ENCODE measurements around the gene LAMB3.

Gene LAMB3

GRCh38 chr1:209612646-209613399 lies 39.4 kb downstream of the LAMB3 start:
- no peak for TF ChIP-seq GATA3 (IDR thresholded peaks at IDR 0.05; ENCODE audit: low read depth, low read length)
- no peak for TF ChIP-seq GATA2 (IDR thresholded peaks at IDR 0.05; ENCODE audit: low read depth, low read length)

- no peak for TF ChIP-seq GATA3 (IDR thresholded peaks at IDR 0.05; ENCODE audit: low read depth, low read length)
- no peak for TF ChIP-seq GATA2 (IDR thresholded peaks at IDR 0.05; ENCODE audit: low read depth, low read length)
Observed at GRCh38 chr1:209611771-209612570, 40.3 kb downstream of the LAMB3 start.

- TF ChIP-seq GATA3 (IDR thresholded peaks at IDR 0.05; ENCODE audit: low read depth, low read length) (no peak), GATA2 (IDR thresholded peaks at IDR 0.05; ENCODE audit: low read depth, low read length) (no peak)
Observed at GRCh38 chr1:209610631-209610905, 41.7 kb downstream of the LAMB3 start.

GRCh38 chr1:209609791-209610630 lies 42.2 kb downstream of the LAMB3 start:
- TF ChIP-seq GATA2 (IDR thresholded peaks at IDR 0.05; ENCODE audit: low read depth, low read length) (no peak), GATA3 (IDR thresholded peaks at IDR 0.05; ENCODE audit: low read depth, low read length) (no peak)

- TF ChIP-seq GATA2 (IDR thresholded peaks at IDR 0.05; ENCODE audit: low read depth, low read length) (no peak), GATA3 (IDR thresholded peaks at IDR 0.05; ENCODE audit: low read depth, low read length) (no peak)
Observed at GRCh38 chr1:209609041-209609790, 43.0 kb downstream of the LAMB3 start.

GRCh38 chr1:209607795-209608178 lies 44.4 kb downstream of the LAMB3 start:
- no peak for TF ChIP-seq GATA3 (IDR thresholded peaks at IDR 0.05; ENCODE audit: low read depth, low read length)
- no peak for TF ChIP-seq GATA2 (IDR thresholded peaks at IDR 0.05; ENCODE audit: low read depth, low read length)

GRCh38 chr1:209607102-209607794 lies 45.0 kb downstream of the LAMB3 start:
- TF ChIP-seq GATA2 (IDR thresholded peaks at IDR 0.05; ENCODE audit: low read depth, low read length): no peak
- no peak for TF ChIP-seq GATA3 (IDR thresholded peaks at IDR 0.05; ENCODE audit: low read depth, low read length)

DNA sequence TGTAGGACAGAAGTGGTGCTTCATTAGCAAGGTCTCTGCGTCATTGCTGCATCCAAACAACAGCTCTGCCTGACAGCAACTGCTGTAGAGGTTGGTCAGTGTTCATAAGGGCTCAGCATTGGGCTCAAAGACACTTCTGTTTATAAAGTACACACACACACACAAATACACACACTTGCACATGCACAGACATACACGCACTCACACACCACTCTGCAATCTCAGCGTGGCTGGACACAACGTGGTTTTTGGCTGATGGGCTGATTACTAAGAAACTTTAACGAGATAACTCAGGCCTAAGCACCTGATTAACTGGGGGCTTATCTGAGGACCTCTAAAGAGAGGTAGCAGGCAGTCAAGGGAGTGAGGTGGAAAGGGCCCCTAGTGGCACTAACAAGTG lies 48.3 kb downstream of the LAMB3 start:
- no peak for TF ChIP-seq GATA2 (IDR thresholded peaks at IDR 0.05; ENCODE audit: low read depth, low read length)
- TF ChIP-seq GATA3 (IDR thresholded peaks at IDR 0.05; ENCODE audit: low read depth, low read length): no peak

- TF ChIP-seq GATA2 (IDR thresholded peaks at IDR 0.05; ENCODE audit: low read depth, low read length): no peak
- no peak for TF ChIP-seq GATA3 (IDR thresholded peaks at IDR 0.05; ENCODE audit: low read depth, low read length)
Observed at GRCh38 chr1:209601809-209602657, 50.2 kb downstream of the LAMB3 start.

- TF ChIP-seq GATA2 (IDR thresholded peaks at IDR 0.05; ENCODE audit: low read depth, low read length): no peak
- TF ChIP-seq GATA3 (IDR thresholded peaks at IDR 0.05; ENCODE audit: low read depth, low read length): no peak
Observed at GRCh38 chr1:209600541-209600940, 51.7 kb downstream of the LAMB3 start.

DNA sequence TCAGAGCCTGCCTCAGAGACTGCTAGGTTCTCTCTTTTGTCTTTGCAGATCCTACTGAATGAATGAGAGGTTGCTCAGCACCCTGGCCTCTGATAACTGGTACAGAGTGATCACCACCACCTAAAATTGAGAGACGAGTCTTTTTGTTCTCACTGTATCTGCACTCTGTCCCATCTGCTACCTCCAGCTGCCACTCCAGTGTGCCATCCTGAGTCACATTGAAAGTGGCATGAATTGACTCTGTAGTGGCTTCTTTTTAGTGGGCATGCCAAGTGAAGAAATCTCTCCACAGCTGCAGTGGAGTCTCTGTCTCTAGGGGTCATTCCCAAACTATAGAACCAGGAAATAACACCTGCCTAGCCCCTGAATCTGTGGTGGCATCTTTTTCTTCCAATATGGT lies 54.0 kb downstream of the LAMB3 start:
- TF ChIP-seq GATA3 (IDR thresholded peaks at IDR 0.05; ENCODE audit: low read depth, low read length) (no peak), GATA2 (IDR thresholded peaks at IDR 0.05; ENCODE audit: low read depth, low read length) (no peak)

GRCh38 chr1:209597499-209597898 lies 54.7 kb downstream of the LAMB3 start:
- no peak for TF ChIP-seq GATA3 (IDR thresholded peaks at IDR 0.05; ENCODE audit: low read depth, low read length)
- TF ChIP-seq GATA2 (IDR thresholded peaks at IDR 0.05; ENCODE audit: low read depth, low read length): no peak

All from SH-SY5Y (cell line).